COR-L47 (cell line): Measurements from ENCODE around the gene RPN1.
"Not testable (repeated sequence)": the region's sequence is repeated elsewhere in the genome, so short reads cannot be mapped to it uniquely, and the experiment has no call there.

Experiments
- DNase-seq: peaks from one replicate; lab custom pipeline; 2025; lab: John Stamatoyannopoulos, UW

RPN1 gene

GRCh38 chr3:128609294-128609693 is 41.3 kb downstream of the RPN1 start:
- no peak for DNase-seq

- no peak for DNase-seq
These were observed 42.9 kb downstream of the RPN1 start for GRCh38 chr3:128607710-128608048.

- DNase-seq, result no peak
These were observed 44.5 kb downstream of the RPN1 start for GRCh38 chr3:128606094-128606493.

- no peak for DNase-seq
These were observed 45.2 kb downstream of the RPN1 start for GRCh38 chr3:128605091-128606046.

DNA sequence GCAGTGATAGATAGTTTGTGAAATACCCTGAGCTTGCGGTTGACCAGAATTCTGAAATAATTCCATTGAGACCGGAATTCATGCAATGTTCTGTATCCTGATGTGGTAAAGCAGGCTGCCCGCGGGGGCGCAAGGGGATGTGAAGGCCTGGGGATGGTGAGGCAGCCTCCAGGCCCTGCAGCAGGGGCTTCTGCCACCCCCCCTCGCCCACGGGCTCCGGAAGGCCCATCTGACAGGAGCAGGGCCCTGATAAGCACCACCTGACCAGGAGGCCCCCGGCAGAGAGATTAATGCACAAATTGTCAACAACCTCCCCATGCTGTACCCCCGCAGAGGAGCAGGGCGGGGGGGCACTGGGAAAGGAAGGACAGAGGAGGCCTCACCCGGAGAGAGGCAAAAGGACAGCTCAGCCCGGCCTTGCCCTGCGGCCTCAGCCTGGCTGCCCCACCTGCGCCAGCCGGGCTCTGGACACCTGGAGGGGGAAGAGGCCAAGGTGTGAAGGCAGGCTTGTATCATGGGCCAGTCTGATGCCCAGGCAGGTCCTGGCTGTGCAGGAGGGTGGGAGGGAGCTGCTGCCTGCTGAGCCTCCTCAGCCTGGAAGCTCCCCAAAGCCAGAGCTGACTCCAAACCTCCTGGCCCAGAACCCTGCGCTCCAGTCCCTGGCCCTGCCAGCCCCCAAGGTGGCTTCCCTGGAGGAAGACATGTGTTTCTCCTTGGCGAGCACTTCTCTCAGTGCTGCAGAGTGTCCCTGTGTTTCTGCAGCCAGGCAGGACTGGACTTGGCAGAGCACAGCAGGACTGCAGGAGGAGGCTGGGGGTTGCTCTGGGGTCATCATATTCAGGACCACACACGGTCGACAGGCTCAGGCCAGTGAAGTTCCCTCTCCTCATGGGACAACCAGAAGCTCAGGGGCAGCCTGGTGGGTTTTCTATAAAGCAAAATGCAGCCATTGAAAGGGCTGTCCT is 46.5 kb downstream of the RPN1 start:
- no peak for DNase-seq

GRCh38 chr3:128603313-128603712 is 47.3 kb downstream of the RPN1 start:
- DNase-seq, result no peak

GRCh38 chr3:128598884-128599664 is 51.5 kb downstream of the RPN1 start:
- no peak for DNase-seq

- no peak for DNase-seq
These were observed 52.7 kb downstream of the RPN1 start for GRCh38 chr3:128597900-128598299.

DNA sequence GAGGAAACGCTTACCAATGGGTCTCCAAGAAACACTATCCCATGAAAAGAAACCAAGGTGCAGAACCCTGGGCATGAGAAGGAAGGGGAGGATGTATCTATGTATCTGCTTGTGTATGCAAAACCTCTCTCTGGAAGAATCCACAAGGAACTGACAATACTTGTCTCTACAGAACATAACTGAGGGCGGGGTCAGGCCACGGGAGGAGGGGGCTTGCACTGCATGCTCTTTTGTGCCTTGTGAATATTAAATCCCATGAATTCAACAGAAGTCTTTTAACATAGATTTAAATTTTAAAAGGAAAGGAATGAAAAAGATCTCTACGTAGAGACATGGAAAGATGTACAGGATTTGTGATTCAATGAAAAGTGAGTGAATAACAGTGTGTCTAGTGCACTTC is 57.8 kb downstream of the RPN1 start:
- DNase-seq, result no peak

DNA sequence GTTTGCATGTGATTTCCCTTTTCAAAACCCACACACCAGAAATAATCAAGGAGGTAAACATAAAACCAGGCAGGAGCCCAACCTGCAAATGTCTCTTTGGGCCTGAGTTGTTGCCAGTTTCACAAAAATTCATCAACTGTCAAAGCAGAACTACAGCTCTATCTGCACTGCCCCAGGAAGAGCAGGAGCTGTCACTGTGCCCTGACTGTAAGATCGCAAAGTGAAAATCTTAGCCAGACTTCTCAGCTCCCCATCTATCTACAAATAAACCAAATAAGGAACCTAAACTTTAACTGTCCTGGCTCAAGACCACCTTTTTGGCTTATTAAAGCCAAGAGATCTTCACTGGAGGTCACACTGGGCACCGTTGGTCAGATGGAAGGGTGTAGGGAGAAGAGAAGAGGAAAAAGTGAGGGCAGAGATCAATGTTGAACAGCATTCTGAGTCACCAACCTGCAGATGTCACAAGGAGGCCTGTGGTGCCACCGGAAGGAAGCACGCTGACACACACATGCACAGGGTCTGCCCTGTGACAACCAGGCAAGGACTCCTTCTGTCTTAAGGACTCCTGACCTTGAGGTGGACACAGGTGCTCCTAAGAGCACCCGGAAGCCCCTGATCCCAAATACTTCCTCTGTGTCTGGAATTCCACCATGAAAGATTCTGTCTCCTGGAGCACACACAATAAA is 58.7 kb downstream of the RPN1 start:
- DNase-seq, result no peak

DNA sequence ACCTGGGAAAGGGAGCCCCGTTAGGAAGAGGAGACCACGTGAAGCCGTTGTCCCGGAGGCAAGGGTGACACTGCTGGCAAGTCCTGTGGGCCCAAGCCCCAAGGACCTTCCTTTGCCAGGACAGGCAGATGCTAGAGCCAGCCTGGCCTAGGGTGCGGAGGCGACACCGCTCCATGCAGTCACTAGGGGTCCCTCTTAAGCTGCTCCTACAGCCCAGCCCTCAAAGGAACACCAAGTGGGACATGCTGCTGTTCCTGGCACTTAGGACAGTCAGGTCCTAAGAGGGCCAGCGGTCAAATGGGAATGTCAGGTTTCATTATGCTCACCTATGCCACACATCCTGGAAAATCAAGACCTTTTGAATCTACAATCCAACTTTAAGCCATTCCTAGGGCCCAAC is 59.7 kb downstream of the RPN1 start:
- DNase-seq, result no peak

GRCh38 chr3:128589985-128590384 is 60.6 kb downstream of the RPN1 start:
- DNase-seq, result not testable (repeated sequence)

DNA sequence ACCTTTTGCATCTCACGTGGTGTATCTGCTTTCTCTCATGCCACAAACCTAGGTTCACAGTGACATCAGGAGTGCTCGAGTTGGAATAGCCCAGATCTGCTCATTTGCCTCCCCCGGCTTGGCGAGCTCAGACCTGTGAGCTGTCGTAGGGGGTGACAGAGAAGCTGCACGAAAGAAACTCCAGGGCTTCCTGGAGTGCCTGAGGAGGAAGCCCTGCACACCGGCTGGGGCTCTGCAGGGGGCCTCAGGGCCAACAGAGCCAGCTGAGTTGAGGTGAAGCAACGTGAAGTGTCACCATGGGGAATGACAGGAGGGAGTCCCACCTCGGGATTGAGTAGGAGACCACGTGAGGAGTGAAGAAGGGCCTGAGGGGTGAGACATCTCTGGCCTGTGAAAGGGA is 62.5 kb downstream of the RPN1 start:
- DNase-seq, result no peak

GRCh38 chr3:128587391-128587790 is 63.2 kb downstream of the RPN1 start:
- DNase-seq, result no peak

- DNase-seq, result not testable (repeated sequence)
These were observed 63.7 kb downstream of the RPN1 start for GRCh38 chr3:128586932-128587331.

- not testable (repeated sequence) for DNase-seq
These were observed 64.2 kb downstream of the RPN1 start for GRCh38 chr3:128586391-128586790.

DNA sequence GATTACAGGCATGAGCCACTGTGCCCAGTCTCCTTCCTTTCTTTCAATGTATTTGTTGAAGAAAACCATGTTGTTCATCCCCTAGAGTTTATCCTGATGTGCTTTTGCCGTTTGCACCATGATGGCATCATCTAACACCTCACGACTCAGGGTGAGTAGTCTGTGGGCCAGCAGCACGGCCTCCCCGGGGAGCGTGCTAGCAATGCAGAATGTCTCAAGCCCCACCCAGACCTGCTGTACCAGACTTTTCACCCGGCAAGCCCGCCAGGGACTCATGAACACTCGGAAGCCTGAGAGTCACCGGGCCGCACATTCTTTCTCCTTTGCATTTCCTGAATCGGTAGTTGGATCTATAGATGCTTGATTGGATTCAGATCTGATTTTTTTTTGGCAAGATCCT is 64.6 kb downstream of the RPN1 start:
- DNase-seq, result no peak

GRCh38 chr3:128585189-128585588 is 65.4 kb downstream of the RPN1 start:
- DNase-seq, result no peak

DNA sequence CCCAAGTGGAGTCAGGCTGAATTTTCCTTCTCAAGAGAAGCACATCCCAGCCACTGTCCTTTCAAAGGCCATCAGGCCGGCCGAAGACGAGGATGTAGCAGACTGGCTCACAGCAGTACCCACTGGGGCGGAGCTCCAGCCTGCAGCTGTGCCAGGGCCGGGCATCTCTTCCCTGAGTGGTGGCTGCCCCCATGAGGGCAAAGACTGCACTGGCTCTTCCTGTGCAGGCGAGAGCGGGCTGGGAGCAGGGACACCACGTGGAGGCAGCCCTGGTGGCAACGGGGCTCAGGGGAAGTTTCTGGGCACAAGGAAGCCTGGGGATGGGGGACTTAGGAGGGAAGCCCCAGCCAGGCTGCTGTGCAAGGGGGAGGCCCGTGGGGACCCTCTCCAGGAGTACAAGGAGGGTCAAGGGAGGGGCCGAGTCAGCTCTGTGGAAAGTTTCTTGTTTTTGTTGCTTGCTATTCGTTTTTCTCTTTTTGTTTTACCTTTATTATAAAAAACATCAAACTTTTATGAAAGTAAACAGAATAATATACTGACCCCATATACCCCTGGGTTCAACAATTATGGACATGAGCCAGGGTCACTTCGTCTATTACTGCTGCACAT is 66.1 kb downstream of the RPN1 start:
- peak; percentile 96 for DNase-seq

- no peak for DNase-seq
These were observed 69.1 kb downstream of the RPN1 start for GRCh38 chr3:128581566-128581965.

DNA sequence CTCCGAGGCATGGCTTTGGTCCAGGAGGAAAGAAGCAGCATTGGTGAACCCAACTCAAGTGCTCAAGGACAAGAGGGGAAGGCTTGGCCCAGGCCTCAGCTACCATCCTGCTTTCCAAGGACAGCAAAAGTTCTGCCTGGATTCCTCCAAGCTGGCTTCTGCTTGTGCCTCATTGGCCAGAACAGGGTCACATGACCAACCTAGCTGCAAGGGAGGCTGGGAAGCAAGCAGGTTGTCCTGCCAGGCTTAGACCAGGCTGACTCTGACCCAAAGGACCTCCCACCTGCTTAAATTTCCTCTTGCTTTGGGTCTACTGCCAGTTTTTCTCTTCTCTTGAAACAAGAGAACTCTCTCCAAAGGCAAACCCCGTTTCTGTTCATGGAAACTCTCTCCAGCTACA is 70.7 kb downstream of the RPN1 start:
- DNase-seq, result no peak
